Measurements from ENCODE around the gene CAPN12. TPM values are rescaled to one million over a fixed set of nuclear protein-coding genes. Genes with fewer than 3 reads are reported as not detected.

The CAPN12 gene
- total RNA-seq, 1 donor from 2014 or later, result not detected

DNA sequence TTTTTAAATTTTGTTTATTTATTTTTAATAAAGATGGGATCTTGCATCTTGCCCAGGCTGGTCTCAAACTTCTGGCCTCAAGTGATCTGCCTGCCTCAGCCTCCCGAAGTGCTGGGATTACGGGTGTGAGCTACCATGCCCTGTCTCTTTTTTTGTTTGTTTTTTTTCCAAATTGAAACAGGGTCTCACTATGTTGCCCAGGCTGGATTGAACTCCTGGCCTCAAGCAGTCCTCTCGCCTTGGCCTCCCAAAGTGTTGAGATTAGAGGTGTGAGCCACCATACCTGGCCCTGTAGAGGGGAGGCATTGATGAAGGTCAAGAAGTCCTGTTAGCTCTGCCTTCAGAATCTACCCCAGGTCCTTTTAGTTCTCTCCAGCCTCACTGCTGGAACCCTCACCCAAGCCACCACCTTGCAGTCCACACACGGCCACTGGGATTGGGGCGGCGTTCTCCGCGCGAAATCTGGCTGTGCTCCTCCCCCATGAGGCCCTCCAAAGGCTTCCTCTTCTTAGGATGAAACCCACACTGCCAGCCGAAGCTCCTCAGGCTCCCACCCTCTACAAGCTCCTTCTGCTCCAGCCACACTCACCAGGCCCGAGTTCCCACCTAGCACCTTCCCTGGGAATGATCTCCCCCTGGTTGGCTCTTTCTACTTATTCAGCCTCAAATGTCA is 61.9 kb downstream of the CAPN12 start:
- DNase-seq (ENCODE audit: low spot score), result no peak

Other genes with a start within 250 kb of the CAPN12 start
- 0.96 TPM for gene MAP4K1, start 126.5 kb downstream of the CAPN12 start, total RNA-seq (ENCODE audit: insufficient read depth, low replicate concordance)
- 56.1 TPM for gene EIF3K, start 125.3 kb downstream of the CAPN12 start, total RNA-seq (ENCODE audit: insufficient read depth, low replicate concordance)
- 354 TPM for gene ACTN4, start 96.8 kb downstream of the CAPN12 start, total RNA-seq (ENCODE audit: insufficient read depth, low replicate concordance)
- 4.3 TPM for gene LGALS7, start 29.0 kb upstream of the CAPN12 start, total RNA-seq (ENCODE audit: insufficient read depth, low replicate concordance)
- gene LGALS7B, start 44.7 kb upstream of the CAPN12 start, total RNA-seq (ENCODE audit: insufficient read depth, low replicate concordance), result 139 TPM
- gene LGALS4, start 68.5 kb upstream of the CAPN12 start, total RNA-seq (ENCODE audit: insufficient read depth, low replicate concordance), result not detected
- gene ECH1, start 87.3 kb upstream of the CAPN12 start, total RNA-seq (ENCODE audit: insufficient read depth, low replicate concordance), result 16.1 TPM
- gene HNRNPL, start 105.5 kb upstream of the CAPN12 start, total RNA-seq (ENCODE audit: insufficient read depth, low replicate concordance), result 141 TPM
- gene RINL, start 133.8 kb upstream of the CAPN12 start, total RNA-seq (ENCODE audit: insufficient read depth, low replicate concordance), result 4.1 TPM
- gene SIRT2, start 155.1 kb upstream of the CAPN12 start, total RNA-seq (ENCODE audit: insufficient read depth, low replicate concordance), result 36.4 TPM
- 11.8 TPM for gene NFKBIB, start 155.5 kb upstream of the CAPN12 start, total RNA-seq (ENCODE audit: insufficient read depth, low replicate concordance)
- gene CCER2, start 167.7 kb upstream of the CAPN12 start, total RNA-seq (ENCODE audit: insufficient read depth, low replicate concordance), result not detected
- 11.3 TPM for gene SARS2, start 186.3 kb upstream of the CAPN12 start, total RNA-seq (ENCODE audit: insufficient read depth, low replicate concordance)
- 29.4 TPM for gene MRPS12, start 186.5 kb upstream of the CAPN12 start, total RNA-seq (ENCODE audit: insufficient read depth, low replicate concordance)
- 11.6 TPM for gene FBXO17, start 231.3 kb upstream of the CAPN12 start, total RNA-seq (ENCODE audit: insufficient read depth, low replicate concordance)

Measured in umbilical cord (tissue), 2 donors.